HL-60 (cell line): ENCODE measurements around the gene P2RY14.

ENCODE experiments used
- CTCF ChIP-seq: IDR thresholded peaks from one replicate; pipeline ENCODE4 v1.5.1; 2011; ENCODE audit warnings: low read length, control low read depth, inconsistent platforms; ENCODE audit not compliant: insufficient read depth
- GABPA ChIP-seq: IDR thresholded peaks from 2 replicates; pipeline ENCODE4 v1.6.1; 2012; ENCODE audit warnings: low read depth
- POLR2AphosphoS5 ChIP-seq: IDR thresholded peaks from 2 replicates; pipeline ENCODE4 v1.6.1; 2012; ENCODE audit warnings: low read depth
- SPI1 ChIP-seq: IDR thresholded peaks from 2 replicates; pipeline ENCODE4 v1.6.1; 2012; ENCODE audit warnings: low read depth, mild to moderate bottlenecking, borderline replicate concordance
- TF ChIP-seq, protein P1 (sequence below): IDR thresholded peaks from 2 replicates; pipeline ENCODE4 v1.6.1; 2012; ENCODE audit warnings: low read depth; ENCODE audit not compliant: insufficient replicate concordance

DNA sequence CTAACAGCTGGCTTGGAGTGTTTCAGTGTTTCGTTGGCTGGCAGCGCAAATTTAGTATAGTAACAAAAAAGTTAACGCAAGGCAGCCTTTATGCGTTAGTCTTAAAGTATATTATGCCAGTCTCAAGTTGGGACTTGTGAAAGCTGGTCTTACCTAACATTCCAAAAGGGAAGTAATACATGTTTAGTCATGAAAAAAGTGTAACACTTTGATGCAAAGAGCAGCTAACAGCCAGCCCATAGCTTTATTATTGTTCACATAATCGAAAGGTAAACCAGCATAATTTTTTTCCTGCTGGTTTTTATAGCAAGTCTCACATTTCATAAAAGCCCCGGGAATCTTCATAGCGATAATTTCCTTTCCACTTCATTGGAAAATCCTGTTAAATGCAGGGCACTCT is 40.6 kb upstream of the P2RY14 start:
- TF ChIP-seq CTCF (no peak), POLR2AphosphoS5 (no peak), GABPA (no peak), SPI1 (no peak)
- TF ChIP-seq, protein P1, sequence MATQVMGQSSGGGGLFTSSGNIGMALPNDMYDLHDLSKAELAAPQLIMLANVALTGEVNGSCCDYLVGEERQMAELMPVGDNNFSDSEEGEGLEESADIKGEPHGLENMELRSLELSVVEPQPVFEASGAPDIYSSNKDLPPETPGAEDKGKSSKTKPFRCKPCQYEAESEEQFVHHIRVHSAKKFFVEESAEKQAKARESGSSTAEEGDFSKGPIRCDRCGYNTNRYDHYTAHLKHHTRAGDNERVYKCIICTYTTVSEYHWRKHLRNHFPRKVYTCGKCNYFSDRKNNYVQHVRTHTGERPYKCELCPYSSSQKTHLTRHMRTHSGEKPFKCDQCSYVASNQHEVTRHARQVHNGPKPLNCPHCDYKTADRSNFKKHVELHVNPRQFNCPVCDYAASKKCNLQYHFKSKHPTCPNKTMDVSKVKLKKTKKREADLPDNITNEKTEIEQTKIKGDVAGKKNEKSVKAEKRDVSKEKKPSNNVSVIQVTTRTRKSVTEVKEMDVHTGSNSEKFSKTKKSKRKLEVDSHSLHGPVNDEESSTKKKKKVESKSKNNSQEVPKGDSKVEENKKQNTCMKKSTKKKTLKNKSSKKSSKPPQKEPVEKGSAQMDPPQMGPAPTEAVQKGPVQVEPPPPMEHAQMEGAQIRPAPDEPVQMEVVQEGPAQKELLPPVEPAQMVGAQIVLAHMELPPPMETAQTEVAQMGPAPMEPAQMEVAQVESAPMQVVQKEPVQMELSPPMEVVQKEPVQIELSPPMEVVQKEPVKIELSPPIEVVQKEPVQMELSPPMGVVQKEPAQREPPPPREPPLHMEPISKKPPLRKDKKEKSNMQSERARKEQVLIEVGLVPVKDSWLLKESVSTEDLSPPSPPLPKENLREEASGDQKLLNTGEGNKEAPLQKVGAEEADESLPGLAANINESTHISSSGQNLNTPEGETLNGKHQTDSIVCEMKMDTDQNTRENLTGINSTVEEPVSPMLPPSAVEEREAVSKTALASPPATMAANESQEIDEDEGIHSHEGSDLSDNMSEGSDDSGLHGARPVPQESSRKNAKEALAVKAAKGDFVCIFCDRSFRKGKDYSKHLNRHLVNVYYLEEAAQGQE, result no peak
